Measurements from ENCODE around the gene LATS2.

The LATS2 gene

DNA sequence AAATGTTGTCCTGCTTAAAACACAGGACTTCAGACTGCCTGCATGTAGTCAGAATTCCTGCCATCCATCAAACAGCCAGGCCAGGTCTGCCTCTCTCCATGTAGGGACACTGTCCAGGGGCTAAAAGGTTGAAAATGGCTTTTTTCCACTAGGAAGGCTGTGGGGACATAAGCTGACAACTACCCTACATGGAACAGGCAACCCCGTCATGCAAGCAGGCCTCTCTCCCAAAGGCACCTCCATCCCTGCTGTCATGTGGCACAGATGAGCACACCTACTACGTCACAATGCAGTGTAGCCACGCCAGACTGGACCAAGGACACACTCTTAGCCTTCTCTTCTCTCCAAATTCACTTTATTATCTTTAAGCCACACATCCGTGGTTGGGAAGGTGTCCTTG is 40.8 kb downstream of the LATS2 start:
- no peaks in the 10 kb centered on the region for H3K4me1 ChIP-seq (ENCODE audit: control insufficient read depth, insufficient read depth, low read length, poor library complexity, severe bottlenecking)
- no peak overlapping the region for H3K4me3 ChIP-seq (ENCODE audit: insufficient read depth, low read depth, low read length, poor library complexity, severe bottlenecking)
- no peak overlapping the region for H3K27ac ChIP-seq (ENCODE audit: insufficient read depth, low read length, poor library complexity, severe bottlenecking)
- DNase-seq, result no peak
- H3K9me3 ChIP-seq (ENCODE audit: control insufficient read depth, low read length), result no peaks in the 10 kb centered on the region
- no peaks in the 10 kb centered on the region for H3K27me3 ChIP-seq (replicated peaks; ENCODE audit: control insufficient read depth, insufficient read depth, low read length, poor library complexity, severe bottlenecking)
- H3K36me3 ChIP-seq (ENCODE audit: control insufficient read depth, insufficient read depth, low read length), result no peaks in the 10 kb centered on the region

DNA sequence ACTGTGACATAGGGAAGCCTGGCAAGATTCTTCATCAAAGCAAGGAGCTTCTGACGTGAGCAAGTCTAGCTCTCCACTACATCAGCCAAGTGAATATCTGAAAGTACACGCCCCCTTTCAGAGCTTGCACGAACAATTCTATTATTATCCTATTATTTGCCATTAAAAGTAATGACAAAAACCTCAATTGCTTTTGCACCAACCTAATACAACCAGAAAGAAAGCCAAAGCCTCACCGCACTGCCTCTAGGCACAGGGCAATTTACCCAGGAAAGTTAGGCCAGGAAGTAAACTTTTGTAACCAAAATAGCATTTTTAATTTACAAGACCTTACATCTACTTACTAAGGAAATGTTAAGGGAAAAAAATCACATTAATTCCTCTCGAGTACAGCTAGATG is 41.2 kb downstream of the LATS2 start:
- Histone ChIP-seq H3K4me3 (ENCODE audit: insufficient read depth, low read depth, low read length, poor library complexity, severe bottlenecking) (no peak overlapping the region), H3K27me3 (replicated peaks; ENCODE audit: control insufficient read depth, insufficient read depth, low read length, poor library complexity, severe bottlenecking) (no peaks in the 10 kb centered on the region), H3K9me3 (ENCODE audit: control insufficient read depth, low read length) (no peaks in the 10 kb centered on the region), H3K27ac (ENCODE audit: insufficient read depth, low read length, poor library complexity, severe bottlenecking) (no peak overlapping the region), H3K4me1 (ENCODE audit: control insufficient read depth, insufficient read depth, low read length, poor library complexity, severe bottlenecking) (no peaks in the 10 kb centered on the region), H3K36me3 (ENCODE audit: control insufficient read depth, insufficient read depth, low read length) (no peaks in the 10 kb centered on the region)
- DNase-seq, result no peak

DNA sequence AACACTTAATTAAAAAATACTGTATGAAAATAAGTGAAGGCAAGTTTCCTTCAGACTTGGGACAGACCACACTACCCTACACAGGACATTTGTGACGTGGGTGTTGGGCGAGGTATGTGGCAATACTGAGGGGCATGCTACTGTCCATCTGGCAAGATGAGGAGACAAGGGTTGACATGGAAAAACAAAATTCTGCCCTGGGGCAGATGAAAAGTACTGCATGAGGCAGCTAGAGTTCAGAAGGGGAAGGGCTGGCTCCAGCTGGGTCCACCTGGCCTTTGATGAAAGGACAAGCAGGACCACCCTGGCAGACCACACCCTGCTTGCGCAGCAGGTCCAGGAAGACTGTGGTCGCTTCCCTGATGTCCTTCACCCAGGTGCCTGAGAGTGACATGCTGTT is 43.2 kb downstream of the LATS2 start:
- H3K27ac ChIP-seq (ENCODE audit: insufficient read depth, low read length, poor library complexity, severe bottlenecking), result no peak overlapping the region

GRCh38 chr13:21016487-21016886 is 44.9 kb downstream of the LATS2 start:
- no peak for DNase-seq
- no peak overlapping the region for H3K4me3 ChIP-seq (ENCODE audit: insufficient read depth, low read depth, low read length, poor library complexity, severe bottlenecking)
- no peaks in the 10 kb centered on the region for H3K9me3 ChIP-seq (ENCODE audit: control insufficient read depth, low read length)
- no peak overlapping the region for H3K27ac ChIP-seq (ENCODE audit: insufficient read depth, low read length, poor library complexity, severe bottlenecking)
- H3K36me3 ChIP-seq (ENCODE audit: control insufficient read depth, insufficient read depth, low read length), result no peaks in the 10 kb centered on the region
- no peaks in the 10 kb centered on the region for H3K27me3 ChIP-seq (replicated peaks; ENCODE audit: control insufficient read depth, insufficient read depth, low read length, poor library complexity, severe bottlenecking)
- no peaks in the 10 kb centered on the region for H3K4me1 ChIP-seq (ENCODE audit: control insufficient read depth, insufficient read depth, low read length, poor library complexity, severe bottlenecking)

More for the DNA sequence above, 43.2 kb downstream of the LATS2 start:
- DNase-seq, result no peak
- Histone ChIP-seq H3K4me3 (ENCODE audit: insufficient read depth, low read depth, low read length, poor library complexity, severe bottlenecking) (no peak overlapping the region), H3K36me3 (ENCODE audit: control insufficient read depth, insufficient read depth, low read length) (no peaks in the 10 kb centered on the region), H3K4me1 (ENCODE audit: control insufficient read depth, insufficient read depth, low read length, poor library complexity, severe bottlenecking) (no peaks in the 10 kb centered on the region), H3K27me3 (replicated peaks; ENCODE audit: control insufficient read depth, insufficient read depth, low read length, poor library complexity, severe bottlenecking) (no peaks in the 10 kb centered on the region), H3K9me3 (ENCODE audit: control insufficient read depth, low read length) (no peaks in the 10 kb centered on the region)

DNA sequence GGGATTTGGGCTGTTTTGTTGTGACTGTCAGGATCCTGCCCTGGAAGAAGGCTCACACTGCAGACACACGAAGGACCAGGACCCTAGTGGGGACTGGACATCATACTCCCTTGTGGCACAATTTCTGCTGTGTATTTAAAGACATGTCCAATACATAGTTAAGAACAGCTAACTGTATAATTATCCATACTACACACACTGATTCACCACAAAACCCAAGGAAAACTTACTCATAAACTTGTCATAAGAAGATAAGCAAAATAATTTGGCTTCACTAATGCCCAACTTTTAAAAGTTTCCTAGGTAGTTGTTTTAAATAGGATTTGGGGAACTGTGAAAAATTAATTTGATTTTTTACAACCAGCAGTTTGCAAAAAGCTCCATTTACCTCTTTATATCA is 46.1 kb downstream of the LATS2 start:
- no peaks in the 10 kb centered on the region for H3K9me3 ChIP-seq (ENCODE audit: control insufficient read depth, low read length)
- H3K36me3 ChIP-seq (ENCODE audit: control insufficient read depth, insufficient read depth, low read length), result no peaks in the 10 kb centered on the region
- no peak for DNase-seq
- no peak overlapping the region for H3K4me3 ChIP-seq (ENCODE audit: insufficient read depth, low read depth, low read length, poor library complexity, severe bottlenecking)
- no peaks in the 10 kb centered on the region for H3K4me1 ChIP-seq (ENCODE audit: control insufficient read depth, insufficient read depth, low read length, poor library complexity, severe bottlenecking)
- H3K27me3 ChIP-seq (replicated peaks; ENCODE audit: control insufficient read depth, insufficient read depth, low read length, poor library complexity, severe bottlenecking), result no peaks in the 10 kb centered on the region
- no peak overlapping the region for H3K27ac ChIP-seq (ENCODE audit: insufficient read depth, low read length, poor library complexity, severe bottlenecking)

DNA sequence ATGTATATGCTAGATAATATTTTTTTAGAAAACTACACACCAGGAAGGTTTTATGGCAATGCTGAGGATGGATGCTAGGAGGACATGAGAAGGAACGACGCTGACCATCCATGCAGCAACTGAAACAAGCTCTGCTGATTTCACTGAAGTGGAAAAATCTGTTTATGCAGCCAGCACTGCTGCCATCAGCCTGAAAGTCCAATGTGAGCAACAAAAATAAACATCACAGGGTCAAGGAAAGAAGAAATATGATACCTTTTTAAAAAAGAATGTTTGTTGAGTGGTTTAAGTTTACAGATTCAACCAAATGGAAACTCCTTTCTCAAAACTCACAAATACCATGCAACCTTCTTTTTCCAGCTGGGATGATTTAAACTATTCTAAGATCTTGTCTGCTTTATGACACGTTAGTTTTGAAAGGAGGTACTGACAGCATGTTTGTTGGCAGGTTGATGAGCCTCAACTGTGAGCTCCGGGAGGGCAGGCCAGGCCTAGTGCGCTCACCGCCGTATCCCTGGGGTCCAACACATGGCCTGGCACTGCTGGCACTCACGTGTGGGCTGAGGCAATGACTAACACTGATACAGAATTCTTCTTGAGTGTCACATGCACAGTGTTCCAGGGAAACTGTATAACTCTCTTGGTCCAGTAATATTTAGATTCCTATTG is 46.8 kb downstream of the LATS2 start:
- H3K9me3 ChIP-seq (ENCODE audit: control insufficient read depth, low read length), result no peaks in the 10 kb centered on the region
- no peak overlapping the region for H3K4me3 ChIP-seq (ENCODE audit: insufficient read depth, low read depth, low read length, poor library complexity, severe bottlenecking)
- no peaks in the 10 kb centered on the region for H3K36me3 ChIP-seq (ENCODE audit: control insufficient read depth, insufficient read depth, low read length)
- DNase-seq, result no peak
- no peaks in the 10 kb centered on the region for H3K27me3 ChIP-seq (replicated peaks; ENCODE audit: control insufficient read depth, insufficient read depth, low read length, poor library complexity, severe bottlenecking)
- H3K4me1 ChIP-seq (ENCODE audit: control insufficient read depth, insufficient read depth, low read length, poor library complexity, severe bottlenecking), result no peaks in the 10 kb centered on the region
- no peak overlapping the region for H3K27ac ChIP-seq (ENCODE audit: insufficient read depth, low read length, poor library complexity, severe bottlenecking)

DNA sequence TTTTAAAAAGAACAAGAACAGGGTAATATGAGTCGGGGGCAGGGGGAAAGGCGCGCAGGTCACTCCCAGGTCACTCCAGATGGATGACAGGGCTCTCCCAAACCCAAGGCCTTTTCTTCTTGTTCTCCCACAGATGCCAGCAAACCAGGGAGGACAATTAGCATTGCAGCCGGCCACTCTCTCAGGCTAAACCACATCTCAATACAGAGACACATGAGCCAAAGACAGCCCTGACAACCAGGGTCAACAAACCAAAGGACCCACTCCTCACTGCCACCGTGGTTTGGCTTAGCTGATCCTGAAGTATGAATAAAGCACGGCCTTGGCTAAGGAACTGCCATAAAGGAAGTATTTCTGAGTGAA is 47.3 kb downstream of the LATS2 start:
- H3K4me3 ChIP-seq (ENCODE audit: insufficient read depth, low read depth, low read length, poor library complexity, severe bottlenecking), result no peak overlapping the region
- DNase-seq, result no peak
- H3K36me3 ChIP-seq (ENCODE audit: control insufficient read depth, insufficient read depth, low read length), result no peaks in the 10 kb centered on the region
- no peaks in the 10 kb centered on the region for H3K27me3 ChIP-seq (replicated peaks; ENCODE audit: control insufficient read depth, insufficient read depth, low read length, poor library complexity, severe bottlenecking)
- H3K27ac ChIP-seq (ENCODE audit: insufficient read depth, low read length, poor library complexity, severe bottlenecking), result no peak overlapping the region
- no peaks in the 10 kb centered on the region for H3K4me1 ChIP-seq (ENCODE audit: control insufficient read depth, insufficient read depth, low read length, poor library complexity, severe bottlenecking)
- H3K9me3 ChIP-seq (ENCODE audit: control insufficient read depth, low read length), result no peaks in the 10 kb centered on the region

DNA sequence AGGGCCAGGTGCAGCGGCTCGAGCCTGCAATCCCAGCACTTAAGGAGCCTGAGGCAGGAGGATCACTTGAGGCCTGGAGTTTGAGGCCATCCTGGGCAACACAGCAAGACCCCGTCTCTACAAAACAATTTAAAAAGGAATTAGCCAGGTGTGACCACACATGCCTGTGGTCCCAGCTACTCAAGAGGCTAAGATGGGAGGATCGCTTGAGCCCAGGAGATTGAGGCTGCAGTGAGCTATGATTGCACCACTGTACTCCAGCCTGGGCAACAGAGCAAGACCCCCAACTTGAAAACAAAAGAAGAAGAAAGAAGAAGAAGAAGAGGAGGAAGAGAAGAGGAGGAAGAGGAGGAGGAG is 47.7 kb downstream of the LATS2 start:
- Histone ChIP-seq H3K4me3 (ENCODE audit: insufficient read depth, low read depth, low read length, poor library complexity, severe bottlenecking) (no peak overlapping the region), H3K9me3 (ENCODE audit: control insufficient read depth, low read length) (no peaks in the 10 kb centered on the region), H3K27ac (ENCODE audit: insufficient read depth, low read length, poor library complexity, severe bottlenecking) (no peak overlapping the region), H3K36me3 (ENCODE audit: control insufficient read depth, insufficient read depth, low read length) (no peaks in the 10 kb centered on the region), H3K4me1 (ENCODE audit: control insufficient read depth, insufficient read depth, low read length, poor library complexity, severe bottlenecking) (no peaks in the 10 kb centered on the region), H3K27me3 (replicated peaks; ENCODE audit: control insufficient read depth, insufficient read depth, low read length, poor library complexity, severe bottlenecking) (no peaks in the 10 kb centered on the region)
- no peak for DNase-seq

- no peaks in the 10 kb centered on the region for H3K27me3 ChIP-seq (replicated peaks; ENCODE audit: control insufficient read depth, insufficient read depth, low read length, poor library complexity, severe bottlenecking)
- H3K4me1 ChIP-seq (ENCODE audit: control insufficient read depth, insufficient read depth, low read length, poor library complexity, severe bottlenecking), result no peaks in the 10 kb centered on the region
- H3K36me3 ChIP-seq (ENCODE audit: control insufficient read depth, insufficient read depth, low read length), result no peaks in the 10 kb centered on the region
- H3K4me3 ChIP-seq (ENCODE audit: insufficient read depth, low read depth, low read length, poor library complexity, severe bottlenecking), result no peak overlapping the region
- no peak for DNase-seq
- no peaks in the 10 kb centered on the region for H3K9me3 ChIP-seq (ENCODE audit: control insufficient read depth, low read length)
- no peak overlapping the region for H3K27ac ChIP-seq (ENCODE audit: insufficient read depth, low read length, poor library complexity, severe bottlenecking)
Measured at GRCh38 chr13:21012841-21013681, 48.3 kb downstream of the LATS2 start.

DNA sequence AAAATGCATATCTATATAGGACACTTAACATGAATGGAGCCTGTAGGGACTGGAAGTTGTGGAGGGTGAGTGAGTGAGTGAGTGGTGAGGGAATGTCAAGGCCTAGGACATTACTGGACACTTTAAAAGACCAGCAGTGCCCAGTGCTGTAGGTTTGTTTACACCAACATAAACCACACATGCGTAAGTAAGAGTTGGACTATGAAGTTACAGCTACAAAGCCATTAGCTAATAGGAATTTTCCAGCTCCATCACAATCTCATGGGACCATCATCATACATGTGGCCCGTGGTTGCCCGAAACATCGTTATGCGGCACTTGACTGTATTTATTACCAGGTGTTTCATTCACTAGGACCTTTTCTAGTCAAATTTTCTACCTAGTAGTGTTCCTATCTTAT is 49.2 kb downstream of the LATS2 start:
- Histone ChIP-seq H3K4me3 (ENCODE audit: insufficient read depth, low read depth, low read length, poor library complexity, severe bottlenecking) (no peak overlapping the region), H3K4me1 (ENCODE audit: control insufficient read depth, insufficient read depth, low read length, poor library complexity, severe bottlenecking) (no peaks in the 10 kb centered on the region), H3K27me3 (replicated peaks; ENCODE audit: control insufficient read depth, insufficient read depth, low read length, poor library complexity, severe bottlenecking) (no peaks in the 10 kb centered on the region), H3K36me3 (ENCODE audit: control insufficient read depth, insufficient read depth, low read length) (no peaks in the 10 kb centered on the region), H3K27ac (ENCODE audit: insufficient read depth, low read length, poor library complexity, severe bottlenecking) (no peak overlapping the region), H3K9me3 (ENCODE audit: control insufficient read depth, low read length) (no peaks in the 10 kb centered on the region)
- DNase-seq, result no peak

All from effector memory CD4-positive, alpha-beta T cell (primary cell).